GM21390 (cell line): ENCODE data around the gene FAM13A.
"Not testable (repeated sequence)": the region's sequence is repeated elsewhere in the genome, so short reads cannot be mapped to it uniquely, and the experiment has no call there.

Experiments used
- ATAC-seq: cut with Tn5 transposase; IDR thresholded peaks from one replicate; pipeline ENCODE4 v1.9.1; 2021; ENCODE audit not compliant: unreplicated experiment

The FAM13A gene

GRCh38 chr4:88908003-88908402 is 149.0 kb downstream of the FAM13A start:
- ATAC-seq, result no peak

DNA sequence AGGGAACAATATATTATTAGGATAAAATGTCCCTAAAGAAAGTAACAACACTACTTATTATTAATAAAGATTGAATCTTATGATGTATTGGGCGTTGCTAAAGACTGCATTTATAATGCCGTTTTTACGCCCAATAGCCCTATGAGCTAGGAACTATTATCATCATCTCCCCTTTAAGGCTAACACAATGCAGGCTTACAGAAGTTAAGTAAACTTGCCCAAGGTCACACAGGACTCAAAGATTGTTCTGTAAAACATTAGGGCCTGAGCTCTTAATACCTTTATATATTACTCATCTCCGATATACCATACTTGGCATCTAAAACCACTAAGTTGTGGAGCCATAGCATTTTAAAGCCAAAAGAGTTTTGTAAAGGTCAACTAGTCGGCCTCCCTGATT is 149.5 kb downstream of the FAM13A start:
- no peak for ATAC-seq

- not testable (repeated sequence) for ATAC-seq
Measured at GRCh38 chr4:88904240-88904639, 152.7 kb downstream of the FAM13A start.

DNA sequence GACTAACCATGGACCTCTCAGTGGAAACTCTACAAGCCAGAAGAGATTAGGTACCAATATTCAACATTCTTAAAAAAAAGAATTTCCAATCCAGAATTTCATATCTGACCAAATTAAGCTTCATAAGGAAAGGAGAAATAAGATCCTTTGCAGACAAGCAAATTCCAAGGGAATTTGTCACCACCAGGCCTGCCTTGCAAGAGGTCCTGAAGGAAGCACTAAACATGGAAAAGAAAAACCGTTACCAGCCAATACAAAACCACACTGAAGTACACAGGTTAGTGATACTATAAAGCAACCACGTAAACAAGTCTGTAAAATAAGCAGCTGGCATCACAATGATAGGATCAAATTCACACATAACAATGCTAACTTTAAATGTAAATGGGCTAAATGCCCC is 156.6 kb downstream of the FAM13A start:
- ATAC-seq, result no peak

GRCh38 chr4:88897752-88898151 is 159.2 kb downstream of the FAM13A start:
- ATAC-seq, result no peak

DNA sequence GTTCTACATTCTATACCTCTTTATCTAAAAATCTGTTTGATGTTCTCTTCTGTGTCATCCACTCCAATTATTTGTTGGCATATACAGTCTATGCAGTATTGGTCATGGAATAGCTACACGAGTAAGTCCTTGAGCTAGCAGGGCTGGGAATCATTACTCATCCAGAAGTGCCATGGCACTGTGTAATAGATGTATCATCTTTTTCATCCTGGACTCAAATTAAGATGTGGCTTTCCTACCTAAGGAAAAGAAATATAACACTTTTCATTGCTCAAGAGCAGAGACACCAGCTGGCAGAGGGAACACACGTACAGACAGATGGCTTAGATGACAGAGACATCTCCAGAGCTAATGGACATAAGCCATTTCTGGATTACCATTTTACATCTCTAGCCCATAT is 159.8 kb downstream of the FAM13A start:
- no peak for ATAC-seq

- no peak for ATAC-seq
Measured at GRCh38 chr4:88893961-88894360, 163.0 kb downstream of the FAM13A start.

GRCh38 chr4:88892646-88893045 is 164.3 kb downstream of the FAM13A start:
- ATAC-seq, result no peak

DNA sequence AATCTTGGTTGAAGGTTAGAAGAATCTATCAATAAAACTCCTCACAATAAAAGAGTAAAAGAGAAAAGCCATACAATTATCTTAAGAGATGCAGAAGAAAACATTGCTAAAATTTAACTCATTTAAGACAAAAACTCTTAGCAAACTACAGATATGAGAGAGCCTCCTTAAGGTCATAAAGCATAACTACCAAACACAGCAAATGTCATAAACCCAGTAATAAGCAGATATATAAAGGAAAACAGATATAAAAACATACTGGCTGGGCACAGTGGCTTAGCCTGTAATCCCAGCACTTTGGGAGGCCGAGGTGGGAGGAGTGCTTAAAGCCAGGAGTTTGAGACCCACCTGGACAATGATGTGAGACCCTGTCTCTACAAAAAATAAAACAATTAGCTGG is 165.3 kb downstream of the FAM13A start:
- no peak for ATAC-seq

- ATAC-seq, result not testable (repeated sequence)
Measured at GRCh38 chr4:88887409-88887808, 169.6 kb downstream of the FAM13A start.

- ATAC-seq, result no peak
Measured at GRCh38 chr4:88881227-88881569, 175.8 kb downstream of the FAM13A start.

GRCh38 chr4:88880501-88881226 is 176.3 kb downstream of the FAM13A start:
- ATAC-seq, result no peak

DNA sequence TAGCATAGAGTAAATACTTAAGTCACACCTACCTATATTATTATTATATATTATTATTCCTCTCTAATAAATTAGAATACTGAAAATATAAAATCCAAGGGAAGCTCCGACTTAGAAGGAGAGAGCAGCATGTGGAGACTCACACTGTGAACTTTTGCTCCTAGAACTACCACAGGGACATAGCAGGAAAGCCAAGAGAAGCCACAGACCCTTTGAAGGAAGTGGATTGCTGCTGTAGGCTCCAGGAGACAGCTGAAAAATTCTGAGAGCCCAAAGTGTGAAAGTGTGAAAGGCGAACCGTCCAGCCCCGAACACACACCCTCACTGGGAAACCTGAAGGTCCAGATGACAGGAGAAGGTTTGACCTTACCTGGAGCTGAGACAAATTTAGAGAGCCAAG is 177.0 kb downstream of the FAM13A start:
- no peak for ATAC-seq

GRCh38 chr4:88878642-88879041 is 178.3 kb downstream of the FAM13A start:
- ATAC-seq, result no peak

- no peak for ATAC-seq
Measured at GRCh38 chr4:88870428-88870827, 186.6 kb downstream of the FAM13A start.

GRCh38 chr4:88868510-88868909 is 188.5 kb downstream of the FAM13A start:
- ATAC-seq, result no peak

DNA sequence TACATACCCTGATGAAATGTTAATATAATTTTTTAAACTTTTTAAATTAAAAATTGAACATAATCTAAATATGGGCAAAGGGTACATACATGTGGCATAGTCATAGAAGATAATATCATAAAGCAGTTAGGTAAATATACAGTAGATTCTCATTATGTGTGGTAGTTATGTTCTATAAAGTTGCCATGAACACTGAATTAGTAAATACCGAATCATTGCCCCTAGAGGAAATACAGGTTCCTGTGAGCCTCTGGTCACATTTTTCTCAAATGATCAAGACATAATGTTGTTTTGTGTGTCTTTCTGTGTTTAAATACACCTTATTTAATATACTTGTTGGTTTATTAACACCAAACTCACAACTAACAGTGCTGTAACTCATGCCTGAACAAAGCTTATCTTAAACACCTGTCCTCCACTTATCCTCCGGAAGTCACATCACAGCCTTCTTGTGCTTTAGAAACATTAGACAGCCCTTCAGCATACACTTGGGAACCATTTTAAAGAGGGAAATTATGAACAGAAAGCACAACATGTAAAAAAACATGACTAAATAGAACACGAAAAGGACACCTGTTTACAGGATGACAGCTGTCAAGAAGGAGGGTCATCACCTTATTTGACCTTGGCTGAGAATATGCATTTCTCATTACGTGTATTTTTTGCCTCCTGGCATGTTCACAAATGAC is 190.0 kb downstream of the FAM13A start:
- ATAC-seq, result no peak

DNA sequence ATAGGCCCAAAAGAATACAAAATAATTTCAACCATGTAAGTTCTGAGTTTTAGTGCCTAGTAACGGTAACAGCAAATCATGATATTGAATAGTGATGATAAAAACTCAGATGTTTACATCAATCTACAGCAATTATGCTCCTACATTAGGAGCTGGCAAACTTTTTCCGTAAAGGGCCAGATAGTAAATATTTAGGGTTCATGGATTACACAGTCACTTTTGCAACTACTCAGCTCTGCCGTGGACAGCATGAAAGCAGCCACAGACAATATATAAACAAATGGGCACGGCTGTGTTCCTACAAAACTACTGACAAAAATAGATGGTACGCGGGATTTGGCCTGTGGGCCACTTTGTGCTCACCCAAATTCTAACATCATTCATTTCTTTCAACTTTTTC is 191.5 kb downstream of the FAM13A start:
- no peak for ATAC-seq

- no peak for ATAC-seq
Measured at GRCh38 chr4:88865046-88865445, 191.9 kb downstream of the FAM13A start.

- no peak for ATAC-seq
Measured at GRCh38 chr4:88860586-88860985, 196.4 kb downstream of the FAM13A start.

GRCh38 chr4:88859191-88859812 is 197.7 kb downstream of the FAM13A start:
- peak; percentile 19 for ATAC-seq

- peak; percentile 95 for ATAC-seq
Measured at GRCh38 chr4:88858752-88859151, 198.2 kb downstream of the FAM13A start.
